Adipose tissue (tissue), 3 donors: ENCODE data around the gene GNB3. TPM values are rescaled to one million over a fixed set of nuclear protein-coding genes. Genes with fewer than 3 reads are reported as not detected.
A peak's percentile ranks its signal among the peaks of the same experiment; 100 is the strongest.
"Not testable (repeated sequence)": the region's sequence is repeated elsewhere in the genome, so short reads cannot be mapped to it uniquely, and the experiment has no call there.

ENCODE experiments used
- H3K27ac ChIP-seq: one replicate; pipeline ENCODE4 v1.5.1; 2013; ENCODE audit warnings: low read depth, low read length
- WGBS, 3 donors: extraction: QIAGEN DNeasy Blood & Tissue Kit; methylation state at CpG; one replicate each; pipeline ENCODE4 v1.1.7; 2013; 5-methylcytosine and 5-hydroxymethylcytosine counted together
- polyA plus RNA-seq, 3 donors: library from polyadenylated mRNA; stranded (reverse); fragments of 200-250 nt; gene quantifications; one replicate each; pipeline ENCODE4 v1.2.3, GENCODE V29; 2013
- donor health status: healthy with polysubstance abuse.
- donor health status: Bipolar disorder and iron deficiency.
- donor health status: healthy.

GNB3 gene
- polyA plus RNA-seq, 3 donors: 0.86 to 1.7 (median 0.89) TPM

- 10 to 13% (median 11%) methylated on average over 22 of the region's 22 CpGs for WGBS, 3 donors
- H3K27ac ChIP-seq: no peak overlapping the region
Measured at GRCh38 chr12:6868211-6869048, 27.7 kb downstream of the GNB3 start.

GRCh38 chr12:6869049-6870021 lies 28.6 kb downstream of the GNB3 start:
- 30 to 39% (median 35%) methylated on average over 12 of the region's 12 CpGs for WGBS, 3 donors
- no peak overlapping the region for H3K27ac ChIP-seq

GRCh38 chr12:6870304-6870703 lies 29.6 kb downstream of the GNB3 start:
- H3K27ac ChIP-seq: not testable (repeated sequence)
- 39 to 69% (median 67%) methylated on average over 4 of the region's 4 CpGs for WGBS, 3 donors

- 74 to 79% (median 75%) methylated on average over 12 of the region's 12 CpGs for WGBS, 3 donors
- peak overlapping the region; percentile 32 for H3K27ac ChIP-seq
Measured at GRCh38 chr12:6871052-6871957, 30.6 kb downstream of the GNB3 start.

GRCh38 chr12:6872073-6873048 lies 31.6 kb downstream of the GNB3 start:
- 1 to 2% (median 2%) methylated on average over 38 to 40 of the region's 40 CpGs for WGBS, 3 donors
- H3K27ac ChIP-seq: no peak overlapping the region

- 1% methylated on average over 49 to 65 of the region's 66 CpGs for WGBS, 3 donors
Measured at GRCh38 chr12:6873094-6874014, 32.6 kb downstream of the GNB3 start, which contains the start of gene SPSB2. TSS of gene SPSB2 (minus strand) at chr12:6873303. CDS start at chr12:6872901, 402 bp downstream.

GRCh38 chr12:6874015-6874368 lies 33.3 kb downstream of the GNB3 start:
- not testable (repeated sequence) for H3K27ac ChIP-seq
- WGBS, 3 donors: 43 to 49% (median 44%) methylated on average over 9 of the region's 9 CpGs

More at GRCh38 chr12:6873094-6874014, 32.6 kb downstream of the GNB3 start, which contains the start of gene SPSB2:
- peak within 1 kb of the TSS; percentile 74 for H3K27ac ChIP-seq

- not testable (repeated sequence) for H3K27ac ChIP-seq
- WGBS, 3 donors: 73 to 92% (median 77%) methylated on average over 11 of the region's 11 CpGs
Measured at GRCh38 chr12:6879824-6880223, 39.1 kb downstream of the GNB3 start.

- WGBS, 3 donors: 93 to 98% (median 97%) methylated on average over 5 of the region's 5 CpGs
Measured at GRCh38 chr12:6883252-6883651, 42.5 kb downstream of the GNB3 start.

GRCh38 chr12:6883683-6884082 lies 43.0 kb downstream of the GNB3 start:
- H3K27ac ChIP-seq: no peak overlapping the region
- WGBS, 3 donors: 92 to 95% (median 94%) methylated on average over 11 of the region's 11 CpGs

More at GRCh38 chr12:6883252-6883651, 42.5 kb downstream of the GNB3 start:
- H3K27ac ChIP-seq: no peak overlapping the region

GRCh38 chr12:6884539-6884938 lies 43.8 kb downstream of the GNB3 start:
- WGBS, 3 donors: 79 to 82% (median 82%) methylated on average over 22 of the region's 22 CpGs

GRCh38 chr12:6886206-6886999 lies 45.7 kb downstream of the GNB3 start:
- H3K27ac ChIP-seq: not testable (repeated sequence)
- WGBS, 3 donors: 56 to 72% (median 72%) methylated on average over 11 to 12 of the region's 15 CpGs

More at GRCh38 chr12:6884539-6884938, 43.8 kb downstream of the GNB3 start:
- H3K27ac ChIP-seq: no peak overlapping the region

- WGBS, 3 donors: 68 to 76% (median 74%) methylated on average over 8 of the region's 8 CpGs
- no peak overlapping the region for H3K27ac ChIP-seq
Measured at GRCh38 chr12:6887460-6887859, 46.7 kb downstream of the GNB3 start.

- no peak overlapping the region for H3K27ac ChIP-seq
- WGBS, 3 donors: 83 to 92% (median 92%) methylated on average over 2 of the region's 2 CpGs
Measured at GRCh38 chr12:6888360-6888759, 47.6 kb downstream of the GNB3 start.

- 58 to 89% (median 86%) methylated on average over 7 of the region's 7 CpGs for WGBS, 3 donors
Measured at GRCh38 chr12:6888794-6889193, 48.1 kb downstream of the GNB3 start.

More at GRCh38 chr12:6888794-6889193, 48.1 kb downstream of the GNB3 start:
- not testable (repeated sequence) for H3K27ac ChIP-seq
